HG02870 (cell line): Measurements from ENCODE around the gene PHLDB1.
"Not testable (repeated sequence)": the region's sequence is repeated elsewhere in the genome, so short reads cannot be mapped to it uniquely, and the experiment has no call there.

Experiments
- ATAC-seq: cut with Tn5 transposase; IDR thresholded peaks from one replicate; pipeline ENCODE4 v1.9.1; 2021; ENCODE audit warnings: mild to moderate bottlenecking, moderate library complexity; ENCODE audit not compliant: unreplicated experiment

Gene PHLDB1

DNA sequence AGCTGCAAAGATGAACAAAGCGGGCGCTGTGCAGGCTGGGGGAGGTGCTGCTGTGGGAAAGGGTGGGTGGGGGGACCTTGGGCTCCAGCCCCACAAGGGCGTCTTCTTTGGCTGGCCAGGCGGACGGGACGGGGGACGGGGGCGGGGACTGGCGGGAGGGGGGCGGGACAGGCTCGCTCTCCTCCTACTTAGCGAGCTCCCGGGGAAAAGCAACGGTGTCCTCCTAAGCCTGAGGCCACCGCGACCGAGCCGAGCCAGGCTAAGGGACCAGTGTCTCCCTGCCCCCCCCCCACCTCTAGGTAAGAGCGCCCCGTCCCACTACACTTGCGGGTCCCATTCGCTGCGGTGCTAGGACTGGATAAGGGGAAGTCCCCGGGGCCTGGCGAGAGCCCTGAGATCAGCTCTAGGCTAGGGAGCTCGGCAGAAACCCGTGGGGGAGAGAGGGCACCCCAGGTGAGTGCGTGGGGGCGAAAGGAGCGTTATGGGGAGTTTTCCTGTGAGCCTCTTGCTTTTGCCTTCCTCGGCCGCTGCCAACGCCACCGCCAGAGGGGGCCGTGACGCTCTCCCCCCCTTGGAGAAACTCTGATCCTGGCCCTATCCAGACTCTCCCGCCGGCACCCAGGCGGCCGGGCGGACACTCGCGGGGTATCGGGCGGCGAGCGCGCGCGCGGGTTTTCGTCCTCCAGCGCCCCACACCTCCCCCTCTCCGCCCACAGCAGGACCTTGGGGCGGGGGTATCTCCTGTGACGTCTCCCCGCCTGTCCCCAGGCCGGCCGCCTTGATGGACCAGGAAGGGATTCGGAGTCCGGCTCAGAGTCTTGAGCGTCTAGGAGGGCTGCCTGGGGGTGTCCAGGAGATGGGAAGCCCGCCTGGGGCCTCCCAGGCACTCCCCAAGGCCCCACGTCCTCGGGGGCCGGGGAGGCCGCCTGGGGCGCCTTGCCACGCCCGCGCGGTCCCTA is at the start of gene PHLDB1:
TSS of gene PHLDB1 (plus strand) at position 215 of the 959 bp plus-strand sequence. CDS start 6,222 bp downstream, outside the sequence.
- no peak for ATAC-seq

GRCh38 chr11:118560806-118561205 is 46.6 kb upstream of the PHLDB1 start:
- no peak for ATAC-seq

GRCh38 chr11:118565051-118565450 is 42.4 kb upstream of the PHLDB1 start:
- ATAC-seq = no peak

DNA sequence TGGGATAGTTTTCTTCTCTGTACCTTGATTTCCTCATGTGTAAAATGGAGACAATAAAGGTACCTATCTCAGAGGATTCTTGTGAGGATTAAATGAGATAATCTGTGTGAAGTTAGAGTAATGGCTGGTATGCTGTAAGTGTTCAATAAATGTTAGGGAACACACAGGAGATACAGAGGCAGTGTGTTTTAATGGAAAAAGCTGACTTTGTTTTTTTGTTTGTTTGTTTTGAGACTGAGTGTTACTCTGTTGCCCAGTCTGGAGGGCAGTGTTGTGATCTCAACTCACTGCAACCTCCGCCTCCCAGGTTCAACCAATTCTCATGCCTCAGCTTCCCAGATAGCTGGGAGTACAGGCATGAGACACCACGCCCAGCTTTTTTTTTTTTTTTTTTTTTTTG is 37.7 kb upstream of the PHLDB1 start:
- no peak for ATAC-seq

- ATAC-seq = no peak
These were observed 36.6 kb upstream of the PHLDB1 start for GRCh38 chr11:118570787-118571186.

DNA sequence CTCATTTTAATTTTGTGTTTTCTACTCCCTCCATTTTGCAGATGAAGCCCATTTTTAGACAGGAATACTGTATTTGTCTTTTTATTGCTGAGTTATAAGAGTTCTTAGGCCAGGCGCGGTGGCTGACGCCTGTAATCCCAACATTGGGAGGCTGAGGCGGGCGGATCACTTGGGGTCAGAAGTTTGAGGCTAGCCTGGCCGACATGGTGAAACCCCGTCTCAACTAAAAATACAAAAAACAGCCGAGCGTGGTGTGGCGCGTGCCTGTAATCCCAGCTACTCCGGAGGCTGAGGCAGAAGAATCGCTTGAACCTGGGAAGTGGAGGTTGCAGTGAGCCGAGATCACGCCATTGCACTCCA is 35.7 kb upstream of the PHLDB1 start:
- peak; percentile 12 for ATAC-seq

- ATAC-seq = peak; percentile 51
These were observed 35.1 kb upstream of the PHLDB1 start, which contains the start of gene ARCN1 for GRCh38 chr11:118572061-118572980. ARCN1 (plus strand) TSS chr11:118572409; CDS start chr11:118572548, 139 bp downstream.

GRCh38 chr11:118572981-118573550 is 34.3 kb upstream of the PHLDB1 start:
- peak; percentile 34 for ATAC-seq

- ATAC-seq = no peak
These were observed 32.8 kb upstream of the PHLDB1 start for GRCh38 chr11:118574636-118575035.

GRCh38 chr11:118577995-118578394 is 29.4 kb upstream of the PHLDB1 start:
- not testable (repeated sequence) for ATAC-seq

DNA sequence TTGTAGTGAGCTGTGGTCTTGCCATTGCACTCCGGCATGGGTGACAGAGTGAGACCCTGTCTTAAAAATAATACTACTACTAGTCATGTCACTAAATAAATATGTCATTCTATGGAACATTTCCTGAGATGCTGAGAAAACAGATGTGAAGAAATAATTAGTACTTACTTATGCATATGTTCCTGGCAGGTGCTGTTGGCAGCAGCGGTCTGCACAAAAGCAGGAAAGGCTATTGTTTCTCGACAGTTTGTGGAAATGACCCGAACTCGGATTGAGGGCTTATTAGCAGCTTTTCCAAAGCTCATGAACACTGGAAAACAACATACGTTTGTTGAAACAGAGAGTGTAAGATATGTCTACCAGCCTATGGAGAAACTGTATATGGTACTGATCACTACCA is 26.4 kb upstream of the PHLDB1 start:
- ATAC-seq = no peak

DNA sequence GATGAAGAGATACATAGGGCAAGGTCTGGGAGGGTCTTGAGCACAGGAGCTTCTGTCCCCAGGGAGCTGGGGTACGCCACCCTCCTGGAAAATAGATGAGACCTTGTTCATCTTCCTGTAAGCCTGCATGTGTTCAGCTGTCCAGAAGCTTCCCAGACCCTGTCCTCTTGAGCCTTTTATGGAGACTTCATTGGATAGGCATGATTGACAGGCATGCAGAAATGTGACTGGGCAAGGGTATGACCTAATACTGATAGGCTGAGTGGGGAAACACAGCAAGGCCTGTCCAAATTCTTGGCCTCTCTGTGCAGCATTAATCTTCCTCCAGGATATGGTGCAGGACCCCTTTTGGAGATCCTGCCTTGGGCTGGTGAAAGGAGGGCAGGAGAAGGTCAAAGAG is 19.5 kb upstream of the PHLDB1 start:
- no peak for ATAC-seq

GRCh38 chr11:118592616-118593367 is 14.6 kb upstream of the PHLDB1 start:
- ATAC-seq = no peak

GRCh38 chr11:118594984-118595383 is 12.4 kb upstream of the PHLDB1 start:
- ATAC-seq = not testable (repeated sequence)

GRCh38 chr11:118596224-118597146 is 10.9 kb upstream of the PHLDB1 start:
- ATAC-seq = no peak

- no peak for ATAC-seq
These were observed 9.9 kb upstream of the PHLDB1 start for GRCh38 chr11:118597556-118597955.

DNA sequence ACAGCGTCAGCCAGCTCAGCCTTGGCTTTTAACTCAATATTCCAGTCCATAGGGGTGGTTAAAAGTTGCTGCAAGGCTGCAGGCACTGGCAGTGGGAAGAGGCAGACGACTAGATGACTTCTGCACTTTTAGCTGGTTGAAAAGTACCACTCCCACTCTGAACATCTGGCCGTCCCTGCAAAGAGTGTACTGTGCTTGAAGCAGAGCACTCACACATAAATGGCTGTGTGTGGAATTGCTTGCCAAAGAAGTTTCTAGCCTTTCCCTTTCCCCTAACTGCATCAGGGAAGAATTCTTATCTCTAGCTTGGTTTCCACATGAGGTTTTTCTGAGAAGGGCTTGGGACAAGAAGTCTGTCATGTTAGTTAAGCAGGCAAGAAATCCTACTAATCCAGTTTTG is 5.1 kb upstream of the PHLDB1 start:
- ATAC-seq = no peak

DNA sequence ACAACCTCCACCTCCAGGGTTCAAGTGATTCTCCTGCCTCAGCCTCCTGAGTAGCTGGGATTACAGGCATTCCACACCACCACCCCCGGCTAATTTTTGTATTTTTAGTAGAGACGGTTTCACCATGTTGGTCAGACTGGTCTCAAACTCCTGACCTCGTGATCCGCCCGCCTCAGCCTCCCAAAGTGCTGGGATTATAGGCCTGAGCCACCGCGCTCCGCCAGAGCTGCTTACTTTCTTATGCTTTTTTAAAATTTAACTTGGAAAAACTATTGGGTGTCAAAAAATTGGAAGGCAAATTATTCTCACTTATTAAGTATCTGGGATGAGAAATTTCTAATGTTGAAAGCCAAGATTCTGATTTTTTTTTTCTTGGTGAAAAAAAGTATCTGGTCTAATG is 3.7 kb upstream of the PHLDB1 start:
- ATAC-seq = not testable (repeated sequence)

GRCh38 chr11:118604566-118604965 is 2.8 kb upstream of the PHLDB1 start:
- no peak for ATAC-seq
